Psoas muscle (tissue), 8 donors: Measurements from ENCODE around the gene FBXO17. TPM values are rescaled to one million over a fixed set of nuclear protein-coding genes. Genes with fewer than 3 reads are reported as not detected.

Experiments
- ATAC-seq, 4 donors: fragments of 200-7000 bp; cut with Tn5 transposase; one replicate each; pipeline ENCODE4 v1.9.1; 2020; ENCODE audit warnings: moderate library complexity in 3 of 4, mild to moderate bottlenecking in 2 of 4
- DNase-seq, 2 donors: peaks; one replicate each; pipeline ENCODE4 v3.0.0-alpha.2; 2020
- H3K27ac ChIP-seq: fragments of 200-600 bp; one replicate; pipeline ENCODE4 v1.8.0; 2022
- H3K27me3 ChIP-seq, 3 donors: fragments of 200-600 bp in 1 of 3; one replicate each; pipeline versions ENCODE4 v1.6.1 to v1.8.0; 2013 to 2022; ENCODE audit warnings: low read length in 2 of 3, mild to moderate bottlenecking in 2 of 3, moderate library complexity in 1 of 3; ENCODE audit not compliant: insufficient read depth in 3 of 3
- H3K36me3 ChIP-seq, 2 donors: fragments of 200-600 bp in 1 of 2; one replicate each; pipeline versions ENCODE4 v1.6.1 to v1.8.0; 2013 to 2022; ENCODE audit warnings: low read depth in 1 of 2, mild to moderate bottlenecking in 1 of 2, moderate library complexity in 1 of 2; ENCODE audit not compliant: insufficient read depth in 1 of 2
- H3K4me1 ChIP-seq: fragments of 200-600 bp; one replicate; pipeline ENCODE4 v1.8.0; 2022
- H3K4me3 ChIP-seq: fragments of 200-600 bp; one replicate; pipeline ENCODE4 v1.8.0; 2022; ENCODE audit warnings: mild to moderate bottlenecking
- H3K9me3 ChIP-seq: fragments of 200-600 bp; one replicate; pipeline ENCODE4 v1.8.0; 2022
- CTCF ChIP-seq: fragments of 200-600 bp; IDR thresholded peaks from one replicate; pipeline ENCODE4 v1.8.0; 2022; ENCODE audit warnings: antibody characterized with exemption
- WGBS, 3 donors: extraction: QIAGEN DNeasy Blood & Tissue Kit; methylation state at CpG; one replicate each; pipeline versions ENCODE4 v1.1.6 to v1.1.7; 2013; 5-methylcytosine and 5-hydroxymethylcytosine counted together
- intact Hi-C, 2 donors: fragments of 100-400 bp; cut with DNase I; formaldehyde crosslinking; loops; one replicate each; pipeline versions ENCODE4 v1.11.0 to v1.14.2; 2022
- polyA plus RNA-seq, 3 donors: library from polyadenylated mRNA; stranded (reverse); fragments of 200-250 nt; gene quantifications; one replicate each; pipeline ENCODE4 v1.2.3, GENCODE V29; 2013
- total RNA-seq, 4 donors: library from RNA; stranded (reverse); fragmentation: NEBNext Ultra II Directional in 2 of 4; extraction: Animal tissue kit (Norgen Biotek cat#: 25700) in 2 of 4; gene quantifications; one replicate each; pipeline versions ENCODE4 v1.2.1 to v1.2.4, GENCODE V29; 2021 to 2023
- donor health status: healthy with polysubstance abuse.
- donor health status: DM: no; HTN: no; CAD: no; lungs with moderate emphysema.
- donor health status: Bipolar disorder and iron deficiency.
- donor health status: healthy.
- donor health status: DM: yes; HTN: yes; CAD: no.
- donor health status: DM: no; HTN: no; CAD: no.
- donor health status: DM: no; HTN: no; CAD: no.
- donor health status: DM: yes; HTN: yes; CAD: no.

Gene FBXO17
- total and polyA plus RNA-seq, 7 donors = 1.6 to 4.3 (median 2.2) TPM

GRCh38 chr19:38949580-38950367 lies 25.8 kb downstream of the FBXO17 start:
- Histone ChIP-seq H3K27ac (no peak overlapping the region), H3K27me3 (no peaks in the 10 kb centered on the region), H3K36me3 (no peaks in the 10 kb centered on the region), H3K4me1 (peaks cover 6% of the 10 kb centered on the region), H3K9me3 (no peaks in the 10 kb centered on the region), H3K4me3 (peak overlapping the region; percentile 56)
- ATAC-seq (peak; percentile 89 to 95 (median 92)), DNase-seq (peak; percentile 87 to 88)
- no peak for TF ChIP-seq CTCF
- WGBS, 3 donors = 8 to 13% (median 11%) methylated on average over 66 to 72 of the region's 72 CpGs
- intact Hi-C loops = no loop called here

GRCh38 chr19:38946229-38947010 lies 29.1 kb downstream of the FBXO17 start:
- Histone ChIP-seq H3K36me3 (no peaks in the 10 kb centered on the region), H3K27me3 (no peaks in the 10 kb centered on the region), H3K4me3 (no peak overlapping the region), H3K27ac (no peak overlapping the region), H3K9me3 (no peaks in the 10 kb centered on the region), H3K4me1 (peaks cover 6% of the 10 kb centered on the region)
- DNase-seq = no peak
- no peak for ATAC-seq
- WGBS, 3 donors = 86 to 88% (median 87%) methylated on average over 11 of the region's 11 CpGs
- intact Hi-C loops = no loop called here
- TF ChIP-seq CTCF = no peak

- H3K9me3 ChIP-seq = no peaks in the 10 kb centered on the region
- no peaks in the 10 kb centered on the region for H3K36me3 ChIP-seq
- ATAC-seq (no peak), DNase-seq (no peak)
- intact Hi-C loops = no loop called here
- TF ChIP-seq CTCF = no peak
- no peaks in the 10 kb centered on the region for H3K27me3 ChIP-seq
- 84 to 98% (median 88%) methylated on average over 3 of the region's 3 CpGs for WGBS, 3 donors
- H3K4me3 ChIP-seq = no peak overlapping the region
- H3K27ac ChIP-seq = no peak overlapping the region
- H3K4me1 ChIP-seq = peaks cover 6% of the 10 kb centered on the region
Measured at GRCh38 chr19:38945562-38946228, 29.8 kb downstream of the FBXO17 start.

- WGBS, 3 donors = 85 to 95% (median 91%) methylated on average over 11 to 12 of the region's 12 CpGs
- H3K27ac ChIP-seq = no peak overlapping the region
- H3K4me1 ChIP-seq = peaks cover 1% of the 10 kb centered on the region
- TF ChIP-seq CTCF = no peak
- intact Hi-C loops = no loop called here
- DNase-seq (no peak), ATAC-seq (no peak)
- no peaks in the 10 kb centered on the region for H3K9me3 ChIP-seq
- H3K27me3 ChIP-seq = no peaks in the 10 kb centered on the region
- no peaks in the 10 kb centered on the region for H3K36me3 ChIP-seq
- no peak overlapping the region for H3K4me3 ChIP-seq
Measured at GRCh38 chr19:38944981-38945506, 30.5 kb downstream of the FBXO17 start.
